ENCODE results near the gene YPEL4.

Gene YPEL4

DNA sequence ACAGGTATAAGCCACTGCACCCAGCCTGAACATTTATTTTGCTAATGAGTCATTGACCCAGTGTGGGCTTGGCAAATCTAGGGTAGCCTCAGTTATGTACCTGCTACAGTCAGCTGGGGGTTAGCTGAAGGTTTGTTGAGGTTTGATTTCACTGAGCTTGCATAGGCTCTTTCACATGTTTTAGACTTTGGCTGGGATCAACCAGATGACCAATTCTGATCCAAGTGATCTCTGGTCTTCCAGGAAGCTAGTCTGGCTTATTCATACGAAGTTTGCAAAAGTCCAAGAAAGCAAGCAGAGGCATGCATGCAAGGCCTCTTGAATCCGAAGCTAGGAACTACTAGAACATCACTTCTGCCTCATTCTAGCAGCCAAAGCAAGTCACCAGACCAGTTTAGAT, 31.3 kb downstream of the YPEL4 start:
- Histone ChIP-seq H3K27me3 (ENCODE audit: insufficient read depth, low read length, poor library complexity) (no peaks in the 10 kb centered on the region), H3K4me1 (ENCODE audit: insufficient read depth, low read length) (no peaks in the 10 kb centered on the region), H3K36me3 (ENCODE audit: insufficient read depth, low read length) (no peaks in the 10 kb centered on the region), H3K79me2 (ENCODE audit: insufficient read depth, low read length) (no peaks in the 10 kb centered on the region), H2AFZ (ENCODE audit: low read depth, low read length) (peak overlapping the region; percentile 13; the same call in 1 of the 2 replicates), H3K27ac (ENCODE audit: low read length) (no peak overlapping the region), H3K4me3 (ENCODE audit: low read depth in 1 of 2, low read length in 2 of 2) (no peak overlapping the region), H3K9me3 (ENCODE audit: insufficient read depth, low read length, severe bottlenecking) (peaks cover 9% of the 10 kb centered on the region), H3K4me2 (ENCODE audit: insufficient read depth, low read length) (no peak overlapping the region), H3K9ac (ENCODE audit: low read depth, low read length) (no peak overlapping the region), H4K20me1 (ENCODE audit: insufficient read depth, low read length) (no peaks in the 10 kb centered on the region)
- ATAC-seq (ENCODE audit: insufficient read depth, low read depth) = no peak
- DNase-seq = no peak
- TF ChIP-seq EZH2 (IDR thresholded peaks at IDR 0.05; ENCODE audit: borderline replicate concordance, low read depth, low read length, severe bottlenecking) = no peak
- TF ChIP-seq, protein P1, sequence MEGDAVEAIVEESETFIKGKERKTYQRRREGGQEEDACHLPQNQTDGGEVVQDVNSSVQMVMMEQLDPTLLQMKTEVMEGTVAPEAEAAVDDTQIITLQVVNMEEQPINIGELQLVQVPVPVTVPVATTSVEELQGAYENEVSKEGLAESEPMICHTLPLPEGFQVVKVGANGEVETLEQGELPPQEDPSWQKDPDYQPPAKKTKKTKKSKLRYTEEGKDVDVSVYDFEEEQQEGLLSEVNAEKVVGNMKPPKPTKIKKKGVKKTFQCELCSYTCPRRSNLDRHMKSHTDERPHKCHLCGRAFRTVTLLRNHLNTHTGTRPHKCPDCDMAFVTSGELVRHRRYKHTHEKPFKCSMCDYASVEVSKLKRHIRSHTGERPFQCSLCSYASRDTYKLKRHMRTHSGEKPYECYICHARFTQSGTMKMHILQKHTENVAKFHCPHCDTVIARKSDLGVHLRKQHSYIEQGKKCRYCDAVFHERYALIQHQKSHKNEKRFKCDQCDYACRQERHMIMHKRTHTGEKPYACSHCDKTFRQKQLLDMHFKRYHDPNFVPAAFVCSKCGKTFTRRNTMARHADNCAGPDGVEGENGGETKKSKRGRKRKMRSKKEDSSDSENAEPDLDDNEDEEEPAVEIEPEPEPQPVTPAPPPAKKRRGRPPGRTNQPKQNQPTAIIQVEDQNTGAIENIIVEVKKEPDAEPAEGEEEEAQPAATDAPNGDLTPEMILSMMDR (IDR thresholded peaks at IDR 0.05; ENCODE audit: borderline replicate concordance, extremely low read depth, low read length, poor library complexity, severe bottlenecking) = no peak

DNA sequence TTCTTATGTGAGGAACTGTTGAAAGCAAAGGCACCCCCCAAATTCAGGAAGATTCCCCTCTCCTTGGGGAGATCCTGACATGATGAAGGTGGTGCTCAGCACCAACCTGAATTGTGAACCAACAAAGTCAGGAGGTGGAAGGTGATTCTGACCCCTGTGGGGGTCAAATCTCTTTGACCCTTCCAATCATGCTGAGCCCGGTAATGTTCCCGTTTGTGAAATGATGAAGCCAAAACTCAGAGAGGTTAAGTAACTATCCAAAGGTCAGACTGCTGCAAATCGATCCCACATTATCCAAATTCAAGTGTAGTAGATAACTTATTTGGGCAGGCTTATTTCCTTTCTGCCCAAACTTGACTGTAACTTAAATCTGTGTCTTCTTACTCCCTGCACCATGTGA, 33.1 kb downstream of the YPEL4 start:
- no peak for TF ChIP-seq EZH2 (IDR thresholded peaks at IDR 0.05; ENCODE audit: borderline replicate concordance, low read depth, low read length, severe bottlenecking)
- TF ChIP-seq, protein P1 (IDR thresholded peaks at IDR 0.05; ENCODE audit: borderline replicate concordance, extremely low read depth, low read length, poor library complexity, severe bottlenecking) = no peak
- ATAC-seq (ENCODE audit: insufficient read depth, low read depth) = no peak
- Histone ChIP-seq H2AFZ (ENCODE audit: low read depth, low read length) (no peak overlapping the region), H3K9ac (ENCODE audit: low read depth, low read length) (no peak overlapping the region), H3K4me3 (ENCODE audit: low read depth in 1 of 2, low read length in 2 of 2) (no peak overlapping the region), H3K27ac (ENCODE audit: low read length) (no peak overlapping the region), H3K79me2 (ENCODE audit: insufficient read depth, low read length) (no peaks in the 10 kb centered on the region), H3K9me3 (ENCODE audit: insufficient read depth, low read length, severe bottlenecking) (peaks cover 9% of the 10 kb centered on the region), H4K20me1 (ENCODE audit: insufficient read depth, low read length) (no peaks in the 10 kb centered on the region), H3K36me3 (ENCODE audit: insufficient read depth, low read length) (no peaks in the 10 kb centered on the region), H3K4me1 (ENCODE audit: insufficient read depth, low read length) (no peaks in the 10 kb centered on the region), H3K27me3 (ENCODE audit: insufficient read depth, low read length, poor library complexity) (no peaks in the 10 kb centered on the region), H3K4me2 (ENCODE audit: insufficient read depth, low read length) (no peak overlapping the region)
- no peak for DNase-seq

DNA sequence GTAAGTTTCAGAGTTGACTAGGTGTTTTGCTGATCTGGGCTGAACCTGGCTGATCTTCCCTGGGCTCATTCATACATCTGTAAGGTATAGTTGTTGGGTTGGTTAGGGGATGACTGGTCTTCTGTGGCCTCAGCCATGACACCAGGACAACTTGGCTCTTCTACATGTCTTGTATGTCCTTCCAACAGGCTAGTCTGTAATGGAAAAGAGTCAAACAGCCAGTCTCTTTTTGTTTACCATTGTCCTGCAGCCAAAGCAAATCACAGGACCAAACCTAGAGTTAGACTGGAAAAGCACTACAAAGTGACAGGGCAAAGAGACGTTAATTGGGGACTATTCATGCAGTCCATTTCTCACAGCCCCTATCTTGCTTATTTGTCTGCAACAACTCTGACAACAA, 34.4 kb downstream of the YPEL4 start:
- TF ChIP-seq, protein P1 (IDR thresholded peaks at IDR 0.05; ENCODE audit: borderline replicate concordance, extremely low read depth, low read length, poor library complexity, severe bottlenecking) = no peak
- no peak for TF ChIP-seq EZH2 (IDR thresholded peaks at IDR 0.05; ENCODE audit: borderline replicate concordance, low read depth, low read length, severe bottlenecking)
- peaks cover 9% of the 10 kb centered on the region for H3K9me3 ChIP-seq (ENCODE audit: insufficient read depth, low read length, severe bottlenecking)
- H3K9ac ChIP-seq (ENCODE audit: low read depth, low read length) = no peak overlapping the region
- no peaks in the 10 kb centered on the region for H3K79me2 ChIP-seq (ENCODE audit: insufficient read depth, low read length)
- no peaks in the 10 kb centered on the region for H4K20me1 ChIP-seq (ENCODE audit: insufficient read depth, low read length)
- ATAC-seq (ENCODE audit: insufficient read depth, low read depth) (no peak), DNase-seq (no peak)
- no peaks in the 10 kb centered on the region for H3K27me3 ChIP-seq (ENCODE audit: insufficient read depth, low read length, poor library complexity)
- H3K36me3 ChIP-seq (ENCODE audit: insufficient read depth, low read length) = no peaks in the 10 kb centered on the region
- H2AFZ ChIP-seq (ENCODE audit: low read depth, low read length) = no peak overlapping the region
- no peaks in the 10 kb centered on the region for H3K4me1 ChIP-seq (ENCODE audit: insufficient read depth, low read length)
- no peak overlapping the region for H3K27ac ChIP-seq (ENCODE audit: low read length)
- no peak overlapping the region for H3K4me3 ChIP-seq (ENCODE audit: low read depth in 1 of 2, low read length in 2 of 2)
- H3K4me2 ChIP-seq (ENCODE audit: insufficient read depth, low read length) = no peak overlapping the region
